ENCODE data around the gene ATP5PO.

ATP5PO gene

DNA sequence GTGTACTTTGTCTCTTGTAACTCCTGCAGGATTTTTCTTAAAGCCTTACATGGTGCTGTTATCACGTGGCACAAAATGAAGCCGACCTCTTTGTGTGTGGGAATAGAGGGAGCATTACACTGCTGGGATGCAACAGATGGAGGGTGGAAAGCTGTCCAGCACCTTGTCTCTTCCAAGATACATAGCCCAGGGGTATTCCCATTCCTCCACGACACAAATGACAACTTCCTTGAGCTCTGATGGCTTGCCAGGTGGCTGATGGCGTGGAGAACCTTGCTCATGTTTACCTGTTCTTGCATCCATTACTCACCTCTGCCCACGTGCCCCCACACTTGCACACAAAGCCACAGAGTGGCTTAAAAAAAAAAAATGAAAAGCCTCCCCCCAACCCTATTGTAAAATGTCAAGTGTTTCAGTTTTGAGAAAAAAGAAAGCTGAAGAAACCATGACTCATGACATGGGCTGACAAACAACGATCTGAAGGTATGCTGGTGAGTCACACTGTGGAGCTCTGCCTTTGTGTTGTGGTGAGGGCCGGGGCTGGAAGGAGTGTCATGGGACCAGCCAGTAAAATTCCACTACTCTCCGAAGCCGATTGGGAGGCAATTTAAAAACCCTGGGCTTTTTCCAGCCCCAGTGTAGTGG is 32.0 kb upstream of the ATP5PO start:
- Mint-ChIP-seq H3K4me3 (peak overlapping the region; percentile 71 to 93), H3K9me3 (peaks cover 0 to 10% of the 10 kb centered on the region in 2 donors), H3K27me3 (no peaks in the 10 kb centered on the region), H3K27ac (peak overlapping the region; percentile 97 to 100), H3K4me1 (peaks cover 83% of the 10 kb centered on the region)
- ATAC-seq: peak; percentile 72
- DNase-seq: peak; percentile 82 to 91

DNA sequence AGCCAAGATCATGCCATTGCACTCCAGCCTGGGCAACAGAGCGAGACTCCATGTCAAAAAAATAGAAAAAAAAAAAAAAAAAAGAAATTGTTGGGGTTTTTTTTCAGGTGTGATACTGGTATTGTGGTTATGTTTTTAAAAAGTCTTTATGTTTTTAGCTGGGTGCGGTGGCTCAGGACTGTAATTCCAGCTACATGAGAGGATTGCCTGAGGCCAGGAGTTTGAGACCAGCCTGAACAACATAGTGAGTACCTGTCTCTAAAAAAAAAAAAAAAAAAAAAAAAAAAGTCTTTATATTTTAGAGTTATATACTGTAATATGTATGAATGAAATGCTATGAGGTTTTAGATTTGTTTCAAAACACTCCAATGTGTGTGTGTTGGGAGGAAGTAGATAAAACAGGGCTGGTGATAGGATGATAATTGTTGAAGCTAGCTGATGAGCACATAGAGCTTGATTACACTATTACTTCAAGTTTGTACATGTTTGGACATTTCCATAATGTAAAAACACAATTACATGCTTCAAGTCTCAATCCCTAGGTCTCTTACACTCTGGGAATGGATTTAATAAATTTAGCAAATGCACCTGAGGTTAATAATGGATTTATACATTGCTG is 30.2 kb upstream of the ATP5PO start:
- Mint-ChIP-seq H3K27me3 (no peaks in the 10 kb centered on the region), H3K4me1 (peaks cover 81% of the 10 kb centered on the region), H3K4me3 (no peak overlapping the region), H3K9me3 (peaks cover 0 to 10% of the 10 kb centered on the region in 2 donors), H3K27ac (peak overlapping the region; percentile 9 to 92)
- ATAC-seq (no peak), DNase-seq (no peak)

DNA sequence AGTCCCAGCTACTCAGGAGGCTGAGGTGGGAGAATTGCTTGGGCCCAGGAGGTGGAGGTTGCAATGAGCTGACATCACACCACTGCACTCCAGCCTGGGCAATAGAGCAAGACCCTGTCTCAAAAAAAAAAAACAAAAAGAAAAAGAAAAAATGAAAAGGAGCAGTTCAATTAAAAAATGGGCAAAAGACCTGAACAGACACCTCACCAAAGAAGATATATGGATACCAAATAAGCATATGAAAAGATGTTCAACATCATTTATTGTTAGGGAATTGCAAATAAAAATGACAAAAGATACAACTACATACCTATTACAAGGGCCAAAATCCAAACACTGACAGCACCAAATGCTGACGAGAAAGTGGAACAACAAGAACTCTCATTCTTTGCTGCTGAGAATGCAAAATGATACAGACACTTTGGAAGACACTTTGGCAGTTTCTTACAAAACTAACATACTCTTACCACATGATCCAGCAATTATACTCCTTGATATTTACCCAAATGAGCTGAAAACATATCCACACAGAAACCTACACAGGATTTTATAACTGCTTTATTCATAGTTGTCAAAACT is 28.7 kb upstream of the ATP5PO start:
- peaks cover 0 to 10% of the 10 kb centered on the region in 2 donors for H3K9me3 Mint-ChIP-seq
- H3K4me1 Mint-ChIP-seq: peaks cover 78% of the 10 kb centered on the region
- peak overlapping the region in 1 of 2 donors; percentile 47 for H3K27ac Mint-ChIP-seq
- H3K4me3 Mint-ChIP-seq: no peak overlapping the region
- ATAC-seq (no peak), DNase-seq (no peak)
- H3K27me3 Mint-ChIP-seq: no peaks in the 10 kb centered on the region

DNA sequence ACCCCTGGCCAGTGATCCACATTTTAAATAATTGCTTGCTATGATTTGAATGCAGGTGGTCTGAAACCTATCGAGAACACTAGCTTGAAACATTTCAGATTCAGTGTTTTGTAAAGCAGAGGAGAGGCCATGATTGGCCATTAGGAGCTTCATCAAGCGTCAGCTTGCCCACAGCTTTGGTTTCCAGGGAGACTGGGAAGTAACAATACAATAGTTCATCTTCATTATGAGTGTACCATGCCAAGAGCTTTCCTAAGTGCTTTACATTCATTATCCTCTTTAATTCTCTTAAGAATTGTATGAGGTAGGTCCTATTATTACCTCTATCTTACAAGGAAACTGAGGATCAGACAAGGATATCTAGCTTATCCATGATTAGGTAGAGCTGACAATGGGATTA is 27.7 kb upstream of the ATP5PO start:
- DNase-seq: no peak
- ATAC-seq: no peak
- Mint-ChIP-seq H3K4me1 (peaks cover 78% of the 10 kb centered on the region), H3K9me3 (peaks cover 0 to 10% of the 10 kb centered on the region in 2 donors), H3K27me3 (no peaks in the 10 kb centered on the region), H3K4me3 (no peak overlapping the region), H3K27ac (no peak overlapping the region)

DNA sequence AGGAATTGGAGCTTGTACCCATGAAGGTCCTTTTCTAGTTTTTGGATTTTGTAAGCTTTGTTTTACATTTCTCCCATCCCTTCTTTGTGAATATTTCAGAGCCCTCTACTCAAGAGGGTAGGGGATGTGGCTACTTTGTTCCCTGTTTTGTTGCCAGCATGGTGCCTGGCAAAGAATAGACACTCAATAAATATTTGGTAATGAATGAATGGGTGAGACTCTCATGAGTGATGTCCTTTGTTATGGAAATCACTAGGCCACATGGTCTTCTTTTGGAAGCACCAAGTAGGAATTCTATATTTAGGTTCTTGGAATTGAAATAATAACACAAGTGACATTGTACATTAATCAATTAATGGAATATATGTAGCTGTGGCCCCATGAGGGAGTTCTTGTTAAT is 26.8 kb upstream of the ATP5PO start:
- no peak for ATAC-seq
- Mint-ChIP-seq H3K4me3 (no peak overlapping the region), H3K27me3 (no peaks in the 10 kb centered on the region), H3K27ac (no peak overlapping the region), H3K9me3 (peaks cover 0 to 10% of the 10 kb centered on the region in 2 donors), H3K4me1 (peaks cover 78% of the 10 kb centered on the region)
- DNase-seq: no peak

DNA sequence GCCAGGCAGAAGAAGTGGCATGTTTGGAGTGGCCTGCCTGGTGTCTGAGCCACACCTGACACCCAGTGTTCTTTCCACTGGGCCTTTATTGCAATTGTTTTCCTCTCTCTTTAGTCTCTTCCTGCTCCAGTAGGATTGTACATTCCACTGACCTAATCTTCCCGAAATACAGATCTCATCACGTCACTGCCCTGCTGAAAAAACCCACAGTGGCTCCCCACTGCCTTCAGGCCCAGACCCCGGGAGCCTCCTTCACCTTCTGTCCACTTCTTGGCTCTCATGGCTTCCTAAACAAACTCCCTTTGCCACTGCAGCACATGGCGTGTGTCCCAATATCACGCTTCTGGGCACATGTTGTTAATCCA is 25.3 kb upstream of the ATP5PO start:
- peaks cover 0 to 10% of the 10 kb centered on the region in 2 donors for H3K9me3 Mint-ChIP-seq
- no peak overlapping the region for H3K27ac Mint-ChIP-seq
- peaks cover 78% of the 10 kb centered on the region for H3K4me1 Mint-ChIP-seq
- DNase-seq (no peak), ATAC-seq (no peak)
- H3K4me3 Mint-ChIP-seq: no peak overlapping the region
- H3K27me3 Mint-ChIP-seq: no peaks in the 10 kb centered on the region

DNA sequence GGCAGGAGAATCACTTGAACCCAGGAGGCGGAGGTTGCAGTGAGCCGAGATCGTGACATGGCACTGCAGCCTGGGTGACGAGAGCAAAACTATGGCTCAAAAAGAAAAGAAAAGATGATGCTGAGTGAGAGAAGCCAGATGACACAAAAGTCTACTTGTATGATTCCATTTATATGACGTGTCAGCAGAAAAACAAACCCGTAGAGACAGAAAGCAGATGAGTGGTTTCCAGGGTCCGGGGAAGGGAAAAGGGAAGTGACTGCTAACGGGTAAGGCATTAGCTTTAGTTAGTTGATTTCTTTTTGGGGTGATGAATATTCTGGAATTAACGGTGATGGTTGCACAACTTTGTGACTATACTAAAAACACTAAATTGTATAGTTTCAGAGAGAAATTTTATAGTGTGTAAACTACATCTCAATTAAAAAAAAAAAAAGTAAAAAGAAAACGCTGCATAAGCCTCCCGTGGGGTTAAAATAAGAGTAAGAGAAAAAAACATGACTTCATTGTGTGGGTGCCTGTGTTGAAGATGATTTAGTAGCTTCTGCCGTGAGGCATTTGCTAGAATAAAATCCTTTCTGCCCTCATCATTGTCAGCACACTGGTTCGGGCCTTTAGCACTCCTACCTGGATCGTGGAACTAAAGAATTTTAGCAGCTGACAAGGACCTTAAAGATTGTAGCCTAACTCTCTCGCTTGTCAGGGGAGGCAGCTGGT is 24.7 kb upstream of the ATP5PO start:
- peaks cover 81% of the 10 kb centered on the region for H3K4me1 Mint-ChIP-seq
- no peaks in the 10 kb centered on the region for H3K27me3 Mint-ChIP-seq
- DNase-seq (no peak), ATAC-seq (no peak)
- H3K27ac Mint-ChIP-seq: no peak overlapping the region
- H3K4me3 Mint-ChIP-seq: no peak overlapping the region
- H3K9me3 Mint-ChIP-seq: peaks cover 0 to 10% of the 10 kb centered on the region in 2 donors

DNA sequence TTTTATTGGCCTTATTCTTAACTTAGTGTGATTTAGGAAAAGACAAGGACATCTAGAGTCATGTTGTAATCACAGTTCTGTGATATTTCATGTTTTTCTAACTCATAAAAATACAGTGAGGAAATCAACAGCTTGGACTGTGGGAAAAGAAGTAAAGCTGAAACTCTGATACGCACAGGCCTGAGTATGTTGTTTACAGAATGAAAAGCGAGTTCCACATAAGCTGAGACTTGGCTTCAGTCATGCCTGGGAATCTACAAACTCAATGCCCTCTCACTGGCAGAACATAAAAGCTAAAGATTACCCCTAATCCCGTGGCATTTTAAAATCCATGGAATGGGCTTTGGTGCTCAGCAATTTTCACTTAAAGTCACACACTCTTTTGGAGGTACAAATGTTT is 23.6 kb upstream of the ATP5PO start:
- ATAC-seq (no peak), DNase-seq (no peak)
- Mint-ChIP-seq H3K4me3 (peak overlapping the region in 1 of 2 donors; percentile 71), H3K4me1 (peaks cover 83% of the 10 kb centered on the region), H3K9me3 (peaks cover 0 to 1% of the 10 kb centered on the region in 2 donors), H3K27me3 (no peaks in the 10 kb centered on the region), H3K27ac (peak overlapping the region in 1 of 2 donors; percentile 57)

DNA sequence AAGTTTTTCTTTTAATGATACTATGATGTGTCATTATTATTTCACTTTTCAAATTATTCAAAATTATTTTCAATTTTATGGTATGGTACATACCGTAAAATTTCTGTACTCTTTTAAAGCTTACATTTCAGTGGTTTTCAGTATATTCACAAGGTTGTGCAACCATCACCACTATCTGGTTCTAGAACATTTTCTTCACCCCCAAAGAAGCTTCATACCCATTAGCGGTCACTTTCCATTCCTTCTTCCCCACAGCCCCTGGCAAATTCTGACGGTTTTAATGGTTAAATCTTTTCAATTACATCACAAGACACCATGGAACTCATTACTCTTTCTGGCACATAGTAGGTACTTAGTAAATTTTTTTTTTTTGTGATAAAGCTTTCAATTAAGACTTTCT is 22.8 kb upstream of the ATP5PO start:
- Mint-ChIP-seq H3K4me1 (peaks cover 81% of the 10 kb centered on the region), H3K9me3 (no peaks in the 10 kb centered on the region), H3K27me3 (no peaks in the 10 kb centered on the region), H3K27ac (peak overlapping the region; percentile 89 to 92), H3K4me3 (peak overlapping the region; percentile 5 to 71)
- no peak for DNase-seq
- ATAC-seq: no peak

DNA sequence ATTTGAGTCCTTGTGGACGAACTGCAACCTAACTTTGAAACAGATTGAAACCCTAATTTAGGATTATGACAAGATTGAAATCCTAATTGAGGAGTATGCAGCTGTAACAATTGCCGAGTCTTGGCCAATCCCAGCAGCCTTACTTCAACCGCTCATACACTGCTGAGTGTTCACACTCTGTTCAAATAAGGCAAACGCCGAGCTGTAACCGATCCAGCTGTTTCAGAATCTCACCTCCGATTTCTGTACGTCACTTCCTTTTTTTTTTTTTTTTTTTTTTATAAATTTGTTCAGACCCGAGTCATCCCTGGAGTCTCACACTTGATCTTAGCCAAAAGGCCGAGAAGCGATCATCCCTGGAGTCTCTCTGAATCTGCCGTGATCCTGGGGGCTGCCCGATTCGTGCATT is 22.3 kb upstream of the ATP5PO start:
- no peaks in the 10 kb centered on the region for H3K27me3 Mint-ChIP-seq
- peak overlapping the region; percentile 89 to 91 for H3K27ac Mint-ChIP-seq
- peak in 1 of 2 donors; percentile 59 for DNase-seq
- H3K9me3 Mint-ChIP-seq: no peaks in the 10 kb centered on the region
- H3K4me3 Mint-ChIP-seq: peak overlapping the region; percentile 33 to 71
- peaks cover 76% of the 10 kb centered on the region for H3K4me1 Mint-ChIP-seq
- ATAC-seq: peak; percentile 88

DNA sequence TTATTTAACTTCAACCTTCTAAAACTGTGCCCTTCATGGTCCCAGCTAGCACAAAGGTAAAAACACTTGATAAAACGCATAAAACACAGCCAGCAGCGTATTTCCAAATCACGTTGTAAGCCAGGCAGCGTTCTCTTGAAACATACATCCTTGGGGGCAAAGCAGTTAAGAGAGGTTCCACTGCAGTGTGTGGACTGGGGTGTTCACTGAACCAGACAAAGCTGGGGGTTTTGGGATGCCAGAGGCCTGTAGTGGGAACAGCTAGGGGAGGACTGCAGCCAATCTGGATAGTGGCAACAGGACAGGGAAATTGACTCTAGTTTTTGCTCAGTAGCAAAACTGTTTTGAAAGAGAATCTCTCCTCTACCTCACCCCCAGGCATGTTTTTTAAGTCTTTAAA is 21.5 kb upstream of the ATP5PO start:
- peaks cover 71% of the 10 kb centered on the region for H3K4me1 Mint-ChIP-seq
- ATAC-seq (peak; percentile 24), DNase-seq (no peak)
- H3K9me3 Mint-ChIP-seq: no peaks in the 10 kb centered on the region
- H3K27me3 Mint-ChIP-seq: no peaks in the 10 kb centered on the region
- peak overlapping the region; percentile 89 to 91 for H3K27ac Mint-ChIP-seq
- peak overlapping the region; percentile 80 to 94 for H3K4me3 Mint-ChIP-seq

DNA sequence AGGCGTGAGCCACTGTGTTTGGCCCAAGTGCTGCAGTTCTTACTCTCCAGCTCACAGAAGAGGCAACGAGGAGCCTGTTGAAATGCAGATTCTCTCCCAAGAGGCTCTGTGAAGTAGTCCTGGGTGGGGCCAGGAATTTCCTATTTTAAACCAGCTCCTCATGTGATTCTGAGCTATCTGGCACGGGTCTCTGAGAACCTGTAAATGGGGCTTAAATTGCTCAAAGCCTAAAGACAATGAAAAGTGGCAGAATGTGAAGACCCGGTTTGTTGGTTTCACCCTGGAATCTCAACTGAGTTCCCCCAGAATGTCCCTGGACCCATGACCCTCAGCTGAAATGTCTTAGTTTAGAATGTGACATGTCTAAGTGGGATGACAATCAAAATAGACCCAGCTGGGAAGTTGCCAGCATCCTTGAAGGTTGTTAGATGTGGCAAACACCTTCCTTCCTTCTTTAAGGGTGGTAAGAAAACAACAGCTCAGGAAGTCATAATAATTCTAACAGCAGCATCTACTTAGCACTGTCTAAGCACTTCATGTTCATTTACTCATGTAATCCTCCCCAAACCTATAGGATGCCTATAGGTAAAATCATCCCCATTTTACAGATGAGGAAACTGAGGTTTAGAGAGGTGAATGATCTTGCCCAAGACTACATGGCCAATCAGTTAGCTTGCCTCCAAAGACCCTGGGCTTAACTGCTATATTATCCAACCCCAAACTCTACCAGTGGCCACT is 20.9 kb upstream of the ATP5PO start:
- Mint-ChIP-seq H3K27ac (peak overlapping the region; percentile 89 to 91), H3K4me1 (peaks cover 71% of the 10 kb centered on the region), H3K9me3 (no peaks in the 10 kb centered on the region), H3K27me3 (no peaks in the 10 kb centered on the region), H3K4me3 (peak overlapping the region; percentile 94 to 98)
- DNase-seq (no peak), ATAC-seq (peak; percentile 51)

DNA sequence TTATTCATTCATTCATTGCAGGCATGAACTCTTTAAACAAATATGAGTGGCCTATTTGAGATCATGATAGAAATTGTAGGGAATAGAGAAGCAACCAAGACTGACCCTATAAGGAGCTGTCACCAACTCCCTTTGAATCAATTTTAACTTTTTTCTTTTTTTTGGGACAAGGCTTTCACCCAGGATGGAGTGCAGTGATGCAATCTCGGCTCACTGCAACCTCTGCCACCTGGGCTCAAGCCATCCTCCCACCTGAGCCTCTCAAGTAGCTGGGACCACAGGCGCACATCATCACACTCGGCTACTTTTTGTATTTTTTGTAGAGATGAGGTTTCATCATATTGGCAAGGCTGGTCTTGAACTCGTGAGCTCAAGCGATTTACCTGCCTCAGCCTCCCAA is 17.1 kb upstream of the ATP5PO start:
- H3K27ac Mint-ChIP-seq: peak overlapping the region; percentile 97 to 99
- no peaks in the 10 kb centered on the region for H3K27me3 Mint-ChIP-seq
- no peak for ATAC-seq
- H3K4me3 Mint-ChIP-seq: peak overlapping the region; percentile 94 to 98
- peaks cover 39% of the 10 kb centered on the region for H3K4me1 Mint-ChIP-seq
- no peak for DNase-seq
- H3K9me3 Mint-ChIP-seq: no peaks in the 10 kb centered on the region

DNA sequence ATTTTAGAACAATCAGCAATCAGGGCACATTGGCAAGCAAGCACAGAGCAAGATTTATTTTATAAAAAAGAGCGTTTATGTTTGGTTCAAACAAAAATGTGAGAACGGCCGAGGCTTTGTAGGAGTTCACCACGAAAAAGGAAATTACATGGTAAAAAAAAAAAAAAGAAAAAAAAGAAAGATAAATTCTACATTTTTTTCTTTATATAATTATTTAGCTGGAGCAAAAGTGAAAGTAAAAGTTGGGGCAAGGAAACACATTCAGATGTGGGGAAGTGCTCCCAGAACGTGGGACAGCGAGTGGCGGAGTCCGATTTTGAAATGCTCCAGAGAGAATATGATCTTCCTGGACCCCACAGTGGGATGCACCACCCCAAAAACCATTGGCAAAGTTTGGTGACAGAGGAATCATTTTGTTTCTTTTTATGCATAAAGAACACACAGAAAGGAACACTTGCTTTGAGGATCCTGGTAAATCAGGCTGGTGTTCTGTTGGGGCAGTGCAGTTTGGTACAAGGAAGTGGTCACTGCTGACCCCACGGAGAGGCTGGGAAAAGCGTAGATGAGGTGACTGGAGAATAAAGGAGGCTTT is 16.3 kb upstream of the ATP5PO start:
- ATAC-seq (no peak), DNase-seq (no peak)
- Mint-ChIP-seq H3K27ac (peak overlapping the region; percentile 99), H3K27me3 (no peaks in the 10 kb centered on the region), H3K4me3 (peak overlapping the region; percentile 94 to 98), H3K4me1 (peaks cover 31% of the 10 kb centered on the region), H3K9me3 (no peaks in the 10 kb centered on the region)

Data from stimulated activated naive CD8-positive, alpha-beta T cell treated with anti-CD3 and anti-CD28 coated beads, Interleukin-15, amount 100 ng/mL, for 72 hours (primary cell).